HEK293 (cell line): ENCODE measurements around the gene KRT7.
"Not testable (repeated sequence)": the region's sequence is repeated elsewhere in the genome, so short reads cannot be mapped to it uniquely, and the experiment has no call there.

ENCODE experiments used
- CTCF ChIA-PET: fragments of 350-600 bp; formaldehyde crosslinking; extraction: SDS; loops from one replicate; lab custom pipeline; 2021; ENCODE audit warnings: antibody characterized with exemption; lab: Yijun Ruan, JAX
- POLR2A ChIA-PET: fragments of 300-600 bp; formaldehyde crosslinking; extraction: SDS; loops from one replicate; lab custom pipeline; 2020; ENCODE audit warnings: antibody characterized with exemption, inconsistent platforms; lab: Yijun Ruan, JAX
- H3K27ac ChIP-seq: fragments of 200-500 bp; sonication (Bioruptor generic); 2 replicates; pipeline ENCODE4 v1.5.1; 2014; ENCODE audit warnings: low read depth, low read length, control low read depth, inconsistent platforms; ENCODE audit errors: extremely low read depth
- H3K36me3 ChIP-seq, 2 experiments: fragments of 200-500 bp in 1 of 2; sonication (Bioruptor generic) in 1 of 2; 1 replicate in 1 of 2; 2 replicates in 1 of 2; pipeline ENCODE4 v1.5.1; 2014 to 2017; ENCODE audit warnings: inconsistent platforms in 2 of 2, low read length in 2 of 2; ENCODE audit not compliant: control insufficient read depth in 2 of 2, insufficient read depth in 1 of 2
- H3K4me1 ChIP-seq: fragments of 200-500 bp; sonication (Bioruptor generic); 2 replicates; pipeline ENCODE4 v1.5.1; 2014; ENCODE audit warnings: mild to moderate bottlenecking, low read length, inconsistent platforms; ENCODE audit not compliant: control insufficient read depth, insufficient read depth
- H3K4me3 ChIP-seq: 2 replicates; pipeline ENCODE4 v1.5.1; 2011; ENCODE audit warnings: low read depth, mild to moderate bottlenecking, control low read depth, low read length, moderate library complexity
- H3K9me3 ChIP-seq: fragments of 200-500 bp; sonication (Bioruptor generic); 2 replicates; pipeline ENCODE4 v1.5.1; 2014; ENCODE audit warnings: low read depth, low read length, inconsistent platforms; ENCODE audit not compliant: control insufficient read depth, insufficient read depth
- INSM2 ChIP-seq: fragments of 450-650 bp; formaldehyde crosslinking; IDR thresholded peaks from 2 replicates; pipeline ENCODE4 v1.5.1; 2016; ENCODE audit warnings: missing biosample characterization, missing genetic modification characterization
- KLF10 ChIP-seq: fragments of 450-650 bp; IDR thresholded peaks from 2 replicates; pipeline ENCODE4 v1.5.1; 2018; ENCODE audit warnings: missing biosample characterization, mild to moderate bottlenecking, missing genetic modification characterization
- PATZ1 ChIP-seq: fragments of 450-650 bp; formaldehyde crosslinking; IDR thresholded peaks from 2 replicates; pipeline ENCODE4 v1.5.1; 2016; ENCODE audit warnings: missing biosample characterization, missing genetic modification characterization
- ZBTB7A ChIP-seq: fragments of 450-650 bp; formaldehyde crosslinking; IDR thresholded peaks from 2 replicates; pipeline ENCODE4 v1.5.1; 2016; ENCODE audit warnings: low read depth, missing biosample characterization, missing genetic modification characterization
- ZNF155 ChIP-seq: fragments of 450-650 bp; formaldehyde crosslinking; IDR thresholded peaks from 2 replicates; pipeline ENCODE4 v1.5.1; 2016; ENCODE audit warnings: missing biosample characterization, missing genetic modification characterization
- ZNF169 ChIP-seq: fragments of 450-650 bp; formaldehyde crosslinking; IDR thresholded peaks from 2 replicates; pipeline ENCODE4 v1.5.1; 2016; ENCODE audit warnings: missing biosample characterization, missing genetic modification characterization
- ZNF24 ChIP-seq: fragments of 450-650 bp; formaldehyde crosslinking; IDR thresholded peaks from 2 replicates; pipeline ENCODE4 v1.5.1; 2016; ENCODE audit warnings: missing biosample characterization, missing genetic modification characterization
- ZNF292 ChIP-seq: fragments of 450-650 bp; formaldehyde crosslinking; IDR thresholded peaks from 2 replicates; pipeline ENCODE4 v1.5.1; 2016; ENCODE audit warnings: low read depth, missing biosample characterization, missing genetic modification characterization, borderline replicate concordance
- ZNF335 ChIP-seq: fragments of 450-650 bp; formaldehyde crosslinking; conservative IDR thresholded peaks from 2 replicates; pipeline ENCODE4 v1.5.1; 2016; ENCODE audit warnings: missing biosample characterization, missing genetic modification characterization
- ZNF426 ChIP-seq: fragments of 450-650 bp; formaldehyde crosslinking; IDR thresholded peaks from 2 replicates; pipeline ENCODE4 v1.5.1; 2017; ENCODE audit warnings: missing biosample characterization, missing genetic modification characterization, mild to moderate bottlenecking, inconsistent platforms, moderate library complexity
- ZNF48 ChIP-seq: fragments of 450-650 bp; formaldehyde crosslinking; IDR thresholded peaks from 2 replicates; pipeline ENCODE4 v1.5.1; 2016; ENCODE audit warnings: missing biosample characterization, missing genetic modification characterization
- ZNF518A ChIP-seq: fragments of 450-650 bp; formaldehyde crosslinking; conservative IDR thresholded peaks from 2 replicates; pipeline ENCODE4 v1.5.1; 2016; ENCODE audit warnings: low read depth, missing biosample characterization, missing genetic modification characterization
- ZNF555 ChIP-seq: fragments of 450-650 bp; formaldehyde crosslinking; conservative IDR thresholded peaks from 2 replicates; pipeline ENCODE4 v1.5.1; 2017; ENCODE audit warnings: missing biosample characterization, mild to moderate bottlenecking, missing genetic modification characterization, inconsistent platforms
- ZNF639 ChIP-seq: fragments of 450-650 bp; formaldehyde crosslinking; IDR thresholded peaks from 2 replicates; pipeline ENCODE4 v1.5.1; 2016; ENCODE audit warnings: missing biosample characterization, missing genetic modification characterization
- ZSCAN5A ChIP-seq: fragments of 450-650 bp; formaldehyde crosslinking; IDR thresholded peaks from 2 replicates; pipeline ENCODE4 v1.5.1; 2016; ENCODE audit warnings: missing biosample characterization, missing genetic modification characterization
- TF ChIP-seq, protein P1 (sequence below): fragments of 450-650 bp; formaldehyde crosslinking; IDR thresholded peaks from 2 replicates; pipeline ENCODE4 v1.5.1; 2016; ENCODE audit warnings: missing biosample characterization, missing genetic modification characterization
- TF ChIP-seq, protein P2 (sequence below): fragments of 450-650 bp; formaldehyde crosslinking; IDR thresholded peaks from 2 replicates; pipeline ENCODE4 v1.5.1; 2017; ENCODE audit warnings: missing biosample characterization, missing genetic modification characterization

KRT7 gene

GRCh38 chr12:52252175-52252615, 19.2 kb downstream of the KRT7 start:
- TF ChIP-seq, protein P1, sequence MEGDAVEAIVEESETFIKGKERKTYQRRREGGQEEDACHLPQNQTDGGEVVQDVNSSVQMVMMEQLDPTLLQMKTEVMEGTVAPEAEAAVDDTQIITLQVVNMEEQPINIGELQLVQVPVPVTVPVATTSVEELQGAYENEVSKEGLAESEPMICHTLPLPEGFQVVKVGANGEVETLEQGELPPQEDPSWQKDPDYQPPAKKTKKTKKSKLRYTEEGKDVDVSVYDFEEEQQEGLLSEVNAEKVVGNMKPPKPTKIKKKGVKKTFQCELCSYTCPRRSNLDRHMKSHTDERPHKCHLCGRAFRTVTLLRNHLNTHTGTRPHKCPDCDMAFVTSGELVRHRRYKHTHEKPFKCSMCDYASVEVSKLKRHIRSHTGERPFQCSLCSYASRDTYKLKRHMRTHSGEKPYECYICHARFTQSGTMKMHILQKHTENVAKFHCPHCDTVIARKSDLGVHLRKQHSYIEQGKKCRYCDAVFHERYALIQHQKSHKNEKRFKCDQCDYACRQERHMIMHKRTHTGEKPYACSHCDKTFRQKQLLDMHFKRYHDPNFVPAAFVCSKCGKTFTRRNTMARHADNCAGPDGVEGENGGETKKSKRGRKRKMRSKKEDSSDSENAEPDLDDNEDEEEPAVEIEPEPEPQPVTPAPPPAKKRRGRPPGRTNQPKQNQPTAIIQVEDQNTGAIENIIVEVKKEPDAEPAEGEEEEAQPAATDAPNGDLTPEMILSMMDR (tag by site-specific recombination) = peak; percentile 25; the same call in 1 of the 2 replicates
- H3K27ac ChIP-seq, POLR2A ChIA-PET, H3K36me3 ChIP-seq, H3K4me1 ChIP-seq, H3K9me3 ChIP-seq, H3K4me3 ChIP-seq: not testable (repeated sequence)
- CTCF ChIA-PET = interaction anchor here (0.6 to 3.3 kb wide), 17 partner anchors 8 to 1547 kb away, joined by 3 to 18 read pairs (median 3); no protein-coding TSS in a partner anchor

GRCh38 chr12:52252728-52253343, 19.8 kb downstream of the KRT7 start:
- Histone ChIP-seq H3K4me3 (no peak overlapping the region), H3K27ac (no peak overlapping the region), H3K9me3 (no peaks in the 10 kb centered on the region), H3K36me3 (no peaks in the 10 kb centered on the region), H3K4me1 (peaks cover under 1% of the 10 kb centered on the region; the same call in 1 of the 2 replicates)
- ChIA-PET CTCF (interaction anchor here (0.6 to 3.3 kb wide), 12 partner anchors 8 to 626 kb away, joined by 3 to 18 read pairs (median 4); no protein-coding TSS in a partner anchor), POLR2A (no interaction called here)
- TF ChIP-seq ZNF555 (tag by site-specific recombination) (no peak), ZSCAN5A (tag by site-specific recombination) (no peak), PATZ1 (no peak), ZNF639 (tag by site-specific recombination) (no peak), ZNF292 (tag by site-specific recombination) (no peak), ZNF24 (tag by site-specific recombination) (no peak), ZNF155 (no peak), INSM2 (tag by site-specific recombination) (no peak), ZBTB7A (no peak), KLF10 (tag by site-specific recombination) (no peak), ZNF426 (no peak), ZNF518A (tag by site-specific recombination) (no peak), ZNF48 (tag by site-specific recombination) (no peak), ZNF335 (tag by site-specific recombination) (no peak), ZNF169 (tag by site-specific recombination) (no peak)
- TF ChIP-seq, protein P2, sequence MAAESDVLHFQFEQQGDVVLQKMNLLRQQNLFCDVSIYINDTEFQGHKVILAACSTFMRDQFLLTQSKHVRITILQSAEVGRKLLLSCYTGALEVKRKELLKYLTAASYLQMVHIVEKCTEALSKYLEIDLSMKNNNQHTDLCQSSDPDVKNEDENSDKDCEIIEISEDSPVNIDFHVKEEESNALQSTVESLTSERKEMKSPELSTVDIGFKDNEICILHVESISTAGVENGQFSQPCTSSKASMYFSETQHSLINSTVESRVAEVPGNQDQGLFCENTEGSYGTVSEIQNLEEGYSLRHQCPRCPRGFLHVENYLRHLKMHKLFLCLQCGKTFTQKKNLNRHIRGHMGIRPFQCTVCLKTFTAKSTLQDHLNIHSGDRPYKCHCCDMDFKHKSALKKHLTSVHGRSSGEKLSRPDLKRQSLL (tag by site-specific recombination) = no peak
